ENCODE measurements around the gene COLEC12. TPM values are rescaled to one million over a fixed set of nuclear protein-coding genes. Genes with fewer than 3 reads are reported as not detected.

The COLEC12 gene
- total RNA-seq, 1 donor from 2014 or later = 19.3 TPM

- DNase-seq (ENCODE audit: low spot score) = no peak
- intact Hi-C loops (cut with DNase I) = no loop called here
- peak; percentile 38 for ATAC-seq
Observed at GRCh38 chr18:354003-354402, 146.5 kb downstream of the COLEC12 start.

GRCh38 chr18:352438-352837 lies 148.1 kb downstream of the COLEC12 start:
- intact Hi-C loops (cut with DNase I) = no loop called here
- DNase-seq (ENCODE audit: low spot score) = no peak
- no peak for ATAC-seq

- intact Hi-C loops (cut with DNase I) = no loop called here
- peak; percentile 55 for ATAC-seq
Observed at GRCh38 chr18:350953-351572, 149.4 kb downstream of the COLEC12 start.

GRCh38 chr18:346600-346999 lies 153.9 kb downstream of the COLEC12 start:
- intact Hi-C loops (cut with DNase I) = no loop called here
- ATAC-seq (peak; percentile 86), DNase-seq (ENCODE audit: low spot score) (no peak)

More at GRCh38 chr18:350953-351572, 149.4 kb downstream of the COLEC12 start:
- DNase-seq (ENCODE audit: low spot score) = no peak

- intact Hi-C loops (cut with DNase I) = no loop called here
- ATAC-seq = no peak
- DNase-seq (ENCODE audit: low spot score) = no peak
Observed at GRCh38 chr18:341102-341501, 159.4 kb downstream of the COLEC12 start.

- ATAC-seq = no peak
- DNase-seq (ENCODE audit: low spot score) = no peak
- intact Hi-C loops (cut with DNase I) = no loop called here
Observed at GRCh38 chr18:340044-340443, 160.5 kb downstream of the COLEC12 start.

- DNase-seq (ENCODE audit: low spot score) (no peak), ATAC-seq (no peak)
- intact Hi-C loops (cut with DNase I) = no loop called here
Observed at GRCh38 chr18:339200-339599, 161.3 kb downstream of the COLEC12 start.

- ATAC-seq (no peak), DNase-seq (ENCODE audit: low spot score) (no peak)
- intact Hi-C loops (cut with DNase I) = no loop called here
Observed at GRCh38 chr18:336713-337112, 163.8 kb downstream of the COLEC12 start.

GRCh38 chr18:335733-336132 lies 164.8 kb downstream of the COLEC12 start:
- DNase-seq (ENCODE audit: low spot score) = no peak
- intact Hi-C loops (cut with DNase I) = no loop called here
- ATAC-seq = no peak

GRCh38 chr18:334575-335132 lies 165.8 kb downstream of the COLEC12 start:
- ATAC-seq = no peak
- intact Hi-C loops (cut with DNase I) = no loop called here
- no peak for DNase-seq (ENCODE audit: low spot score)

GRCh38 chr18:332721-333510 lies 167.6 kb downstream of the COLEC12 start:
- intact Hi-C loops (cut with DNase I) = no loop called here
- ATAC-seq = peak; percentile 95
- peak; percentile 86 for DNase-seq (ENCODE audit: low spot score)

GRCh38 chr18:332007-332406 lies 168.5 kb downstream of the COLEC12 start:
- DNase-seq (ENCODE audit: low spot score) (no peak), ATAC-seq (no peak)
- intact Hi-C loops (cut with DNase I) = no loop called here

- DNase-seq (ENCODE audit: low spot score) (no peak), ATAC-seq (peak; percentile 29)
- intact Hi-C loops (cut with DNase I) = no loop called here
Observed at GRCh38 chr18:331221-331821, 169.2 kb downstream of the COLEC12 start.

- intact Hi-C loops (cut with DNase I) = no loop called here
- DNase-seq (ENCODE audit: low spot score) (no peak), ATAC-seq (no peak)
Observed at GRCh38 chr18:328928-329327, 171.6 kb downstream of the COLEC12 start.

- no peak for ATAC-seq
- intact Hi-C loops (cut with DNase I) = no loop called here
- DNase-seq (ENCODE audit: low spot score) = no peak
Observed at GRCh38 chr18:326846-327245, 173.7 kb downstream of the COLEC12 start.

- ATAC-seq (peak; percentile 81), DNase-seq (ENCODE audit: low spot score) (no peak)
- intact Hi-C loops (cut with DNase I) = no loop called here
Observed at GRCh38 chr18:323253-323622, 177.3 kb downstream of the COLEC12 start.

GRCh38 chr18:321865-322467 lies 178.5 kb downstream of the COLEC12 start:
- DNase-seq (ENCODE audit: low spot score) = no peak
- no peak for ATAC-seq
- intact Hi-C loops (cut with DNase I) = no loop called here

GRCh38 chr18:320155-320554 lies 180.3 kb downstream of the COLEC12 start:
- intact Hi-C loops (cut with DNase I) = no loop called here
- ATAC-seq = no peak
- no peak for DNase-seq (ENCODE audit: low spot score)

GRCh38 chr18:319720-320119 lies 180.8 kb downstream of the COLEC12 start:
- DNase-seq (ENCODE audit: low spot score) (no peak), ATAC-seq (no peak)
- intact Hi-C loops (cut with DNase I) = no loop called here
